ENCODE measurements around the gene XCL1. TPM values are rescaled to one million over a fixed set of nuclear protein-coding genes. Genes with fewer than 3 reads are reported as not detected.

Gene XCL1
- total and polyA plus RNA-seq, 2 experiments from 2014 or later, result 0.24 TPM; not detected in 1

GRCh38 chr1:168598892-168599291 is 22.5 kb downstream of the XCL1 start:
- no peak for ATAC-seq
- no peaks in the 10 kb centered on the region for H3K36me3 Mint-ChIP-seq (ENCODE audit: low read depth)
- DNase-seq (ENCODE audit: low spot score), result no peak
- H3K27me3 Mint-ChIP-seq (ENCODE audit: insufficient read depth, low read depth, poor library complexity), result peaks cover 1% of the 10 kb centered on the region
- H3K9me3 Mint-ChIP-seq, result no peaks in the 10 kb centered on the region
- H3K4me2 ChIP-seq, result no peak overlapping the region
- H3K9me2 ChIP-seq (ENCODE audit: insufficient read depth), result no peaks in the 10 kb centered on the region
- no peak overlapping the region for H3K4me3 ChIP-seq
- TF ChIP-seq ZNF462 (CRISPR knock-in tag; IDR thresholded peaks at IDR 0.05) (no peak), NANOG (IDR thresholded peaks at IDR 0.05; ENCODE audit: borderline replicate concordance) (no peak), POLR2AphosphoS5 (IDR thresholded peaks at IDR 0.05; ENCODE audit: low read depth) (no peak), ZNF114 (CRISPR knock-in tag; IDR thresholded peaks at IDR 0.05) (no peak)
- no peaks in the 10 kb centered on the region for H3K79me2 ChIP-seq (replicated peaks; ENCODE audit: insufficient read depth)
- no peaks in the 10 kb centered on the region for H3K36me3 ChIP-seq (ENCODE audit: insufficient read depth)
- no peaks in the 10 kb centered on the region for H3F3A ChIP-seq (replicated peaks; ENCODE audit: low read depth)
- no peak overlapping the region for H3K27ac ChIP-seq (ENCODE audit: low read depth)
- no peaks in the 10 kb centered on the region for H4K20me1 ChIP-seq (replicated peaks; ENCODE audit: insufficient read depth)
- no peaks in the 10 kb centered on the region for H3K4me1 Mint-ChIP-seq
- no peak overlapping the region for H3K4me3 Mint-ChIP-seq
- H2AFZ ChIP-seq, result no peak overlapping the region
- H3K27me3 ChIP-seq (ENCODE audit: insufficient read depth), result no peaks in the 10 kb centered on the region
- no peak overlapping the region for H3K27ac Mint-ChIP-seq
- H3K4me1 ChIP-seq (ENCODE audit: insufficient read depth), result no peaks in the 10 kb centered on the region

GRCh38 chr1:168599641-168600040 is 23.2 kb downstream of the XCL1 start:
- peak; percentile 42; the same call in 2 of the 3 replicates for ATAC-seq
- Mint-ChIP-seq H3K36me3 (ENCODE audit: low read depth) (no peaks in the 10 kb centered on the region), H3K27me3 (ENCODE audit: insufficient read depth, low read depth, poor library complexity) (peaks cover 1% of the 10 kb centered on the region), H3K4me1 (no peaks in the 10 kb centered on the region), H3K4me3 (no peak overlapping the region), H3K9me3 (no peaks in the 10 kb centered on the region), H3K27ac (no peak overlapping the region)
- Histone ChIP-seq H3F3A (replicated peaks; ENCODE audit: low read depth) (no peaks in the 10 kb centered on the region), H3K4me1 (ENCODE audit: insufficient read depth) (no peaks in the 10 kb centered on the region), H3K4me2 (no peak overlapping the region), H3K4me3 (no peak overlapping the region), H4K20me1 (replicated peaks; ENCODE audit: insufficient read depth) (no peaks in the 10 kb centered on the region), H3K9me2 (ENCODE audit: insufficient read depth) (no peaks in the 10 kb centered on the region), H3K36me3 (ENCODE audit: insufficient read depth) (no peaks in the 10 kb centered on the region), H3K27me3 (ENCODE audit: insufficient read depth) (no peaks in the 10 kb centered on the region), H3K27ac (ENCODE audit: low read depth) (no peak overlapping the region), H3K79me2 (replicated peaks; ENCODE audit: insufficient read depth) (no peaks in the 10 kb centered on the region), H2AFZ (no peak overlapping the region)
- no peak for DNase-seq (ENCODE audit: low spot score)
- TF ChIP-seq CTCF (conservative IDR thresholded peaks at IDR 0.05; ENCODE audit: low read depth in 2 of 2), result no peak
- TF ChIP-seq CREB1 (CRISPR knock-in tag; IDR thresholded peaks at IDR 0.05; ENCODE audit: low read depth), result no peak

Measured in GM23338 (cell line).